ENCODE data around the gene SLCO2B1. TPM values are rescaled to one million over a fixed set of nuclear protein-coding genes. Genes with fewer than 3 reads are reported as not detected.

The SLCO2B1 gene
- total RNA-seq, 3 donors from 2014 or later (not counting 1 experiment from before 2014, with no cell fraction given) = not detected

- Mint-ChIP-seq H3K27ac (no peak overlapping the region), H3K4me3 (no peak overlapping the region), H3K4me1 (no peaks in the 10 kb centered on the region), H3K36me3 (no peaks in the 10 kb centered on the region), H3K9me3 (no peaks in the 10 kb centered on the region), H3K27me3 (ENCODE audit: low read depth in 2 of 2) (peaks cover 0 to 7% of the 10 kb centered on the region in 2 donors)
- no peak for TF ChIP-seq CTCF (IDR thresholded peaks at IDR 0.05)
- DNase-seq (no peak), ATAC-seq (no peak)
- intact Hi-C loops (cut with micrococcal nuclease) = no loop called here
- Histone ChIP-seq H3K36me3 (ENCODE audit: control insufficient read depth, insufficient read depth, low read length) (no peaks in the 10 kb centered on the region), H3K4me1 (ENCODE audit: control insufficient read depth, insufficient read depth, low read length) (no peaks in the 10 kb centered on the region), H3K27me3 (ENCODE audit: control insufficient read depth, insufficient read depth, low read length) (no peaks in the 10 kb centered on the region), H3K4me3 (ENCODE audit: low read length) (no peak overlapping the region), H3K9me3 (ENCODE audit: control insufficient read depth, insufficient read depth, low read length) (no peaks in the 10 kb centered on the region), H3K27ac (ENCODE audit: low read length) (no peak overlapping the region)
- no CpG with 5 or more reads among the region's 1 CpG for WGBS (ENCODE audit: insufficient coverage)
Measured at GRCh38 chr11:75160880-75161279, 10.0 kb downstream of the SLCO2B1 start.

GRCh38 chr11:75161506-75162095, 10.7 kb downstream of the SLCO2B1 start:
- WGBS (ENCODE audit: insufficient coverage) = 63% methylated on average over 5 of the region's 5 CpGs
- Histone ChIP-seq H3K4me3 (ENCODE audit: low read length) (no peak overlapping the region), H3K36me3 (ENCODE audit: control insufficient read depth, insufficient read depth, low read length) (no peaks in the 10 kb centered on the region), H3K4me1 (ENCODE audit: control insufficient read depth, insufficient read depth, low read length) (no peaks in the 10 kb centered on the region), H3K27me3 (ENCODE audit: control insufficient read depth, insufficient read depth, low read length) (no peaks in the 10 kb centered on the region), H3K27ac (ENCODE audit: low read length) (no peak overlapping the region), H3K9me3 (ENCODE audit: control insufficient read depth, insufficient read depth, low read length) (no peaks in the 10 kb centered on the region)
- intact Hi-C loops (cut with micrococcal nuclease) = no loop called here
- DNase-seq = no peak
- H3K36me3 Mint-ChIP-seq = no peaks in the 10 kb centered on the region
- H3K27me3 Mint-ChIP-seq (ENCODE audit: low read depth in 2 of 2) = peaks cover 0 to 7% of the 10 kb centered on the region in 2 donors
- H3K4me3 Mint-ChIP-seq = no peak overlapping the region
- no peaks in the 10 kb centered on the region for H3K4me1 Mint-ChIP-seq
- ATAC-seq = no peak
- H3K27ac Mint-ChIP-seq = no peak overlapping the region
- TF ChIP-seq CTCF (IDR thresholded peaks at IDR 0.05) = no peak
- H3K9me3 Mint-ChIP-seq = no peaks in the 10 kb centered on the region

- no peak overlapping the region for H3K4me3 Mint-ChIP-seq
- no peak overlapping the region for H3K27ac Mint-ChIP-seq
- H3K27ac ChIP-seq (ENCODE audit: low read length) = no peak overlapping the region
- 84% methylated on average over 7 of the region's 7 CpGs for whole genome bisulfite sequencing (ENCODE audit: insufficient coverage)
- H3K36me3 ChIP-seq (ENCODE audit: control insufficient read depth, insufficient read depth, low read length) = no peaks in the 10 kb centered on the region
- H3K9me3 Mint-ChIP-seq = no peaks in the 10 kb centered on the region
- no peaks in the 10 kb centered on the region for H3K9me3 ChIP-seq (ENCODE audit: control insufficient read depth, insufficient read depth, low read length)
- DNase-seq (no peak), ATAC-seq (no peak)
- H3K4me3 ChIP-seq (ENCODE audit: low read length) = no peak overlapping the region
- no peaks in the 10 kb centered on the region for H3K36me3 Mint-ChIP-seq
- peaks cover 0 to 7% of the 10 kb centered on the region in 2 donors for H3K27me3 Mint-ChIP-seq (ENCODE audit: low read depth in 2 of 2)
- intact Hi-C loops (cut with micrococcal nuclease) = no loop called here
- no peaks in the 10 kb centered on the region for H3K4me1 Mint-ChIP-seq
- H3K4me1 ChIP-seq (ENCODE audit: control insufficient read depth, insufficient read depth, low read length) = no peaks in the 10 kb centered on the region
- no peaks in the 10 kb centered on the region for H3K27me3 ChIP-seq (ENCODE audit: control insufficient read depth, insufficient read depth, low read length)
- no peak for TF ChIP-seq CTCF (IDR thresholded peaks at IDR 0.05)
Measured at GRCh38 chr11:75162954-75163353, 12.0 kb downstream of the SLCO2B1 start.

Measured in natural killer cell (primary cell).